Upper lobe of right lung (tissue), 1 donor: ENCODE data around the gene SPDYE3. TPM values are rescaled to one million over a fixed set of nuclear protein-coding genes. Genes with fewer than 3 reads are reported as not detected.
"Not testable (repeated sequence)": the region's sequence is repeated elsewhere in the genome, so short reads cannot be mapped to it uniquely, and the experiment has no call there.

Experiments
- ATAC-seq: fragments of 200-7000 bp; cut with Tn5 transposase; one replicate; pipeline ENCODE4 v1.9.1; 2020; ENCODE audit warnings: mild to moderate bottlenecking, moderate library complexity
- DNase-seq: peaks from one replicate; pipeline ENCODE4 v3.0.0-alpha.2; 2020
- H3K27ac ChIP-seq: fragments of 200-600 bp; one replicate; pipeline ENCODE4 v1.8.0; 2022
- H3K27me3 ChIP-seq: fragments of 200-600 bp; one replicate; pipeline ENCODE4 v1.8.0; 2022; ENCODE audit warnings: mild to moderate bottlenecking
- H3K36me3 ChIP-seq: fragments of 200-600 bp; one replicate; pipeline ENCODE4 v1.8.0; 2022
- H3K4me1 ChIP-seq: fragments of 200-600 bp; one replicate; pipeline ENCODE4 v1.8.0; 2022
- H3K4me3 ChIP-seq: fragments of 200-600 bp; one replicate; pipeline ENCODE4 v1.8.0; 2022; ENCODE audit warnings: mild to moderate bottlenecking
- H3K9me3 ChIP-seq: fragments of 200-600 bp; one replicate; pipeline ENCODE4 v1.8.0; 2022
- intact Hi-C: fragments of 100-400 bp; cut with DNase I; formaldehyde crosslinking; loops from one replicate; pipeline ENCODE4 v1.11.0; 2022
- total RNA-seq: library from RNA; stranded (reverse); fragmentation: NEBNext Ultra II Directional; extraction: Animal tissue kit (Norgen Biotek cat#: 25700); gene quantifications from one replicate; pipeline ENCODE4 v1.2.1, GENCODE V29; 2021
- TF ChIP-seq, protein P1 (sequence below): fragments of 200-600 bp; IDR thresholded peaks from one replicate; pipeline ENCODE4 v1.8.0; 2022; ENCODE audit warnings: antibody characterized with exemption
- donor health status: DM: no; HTN: yes; CAD: no; lungs with severe emphysema.

The SPDYE3 gene
- total RNA-seq, 1 donor from 2014 or later, result not detected

DNA sequence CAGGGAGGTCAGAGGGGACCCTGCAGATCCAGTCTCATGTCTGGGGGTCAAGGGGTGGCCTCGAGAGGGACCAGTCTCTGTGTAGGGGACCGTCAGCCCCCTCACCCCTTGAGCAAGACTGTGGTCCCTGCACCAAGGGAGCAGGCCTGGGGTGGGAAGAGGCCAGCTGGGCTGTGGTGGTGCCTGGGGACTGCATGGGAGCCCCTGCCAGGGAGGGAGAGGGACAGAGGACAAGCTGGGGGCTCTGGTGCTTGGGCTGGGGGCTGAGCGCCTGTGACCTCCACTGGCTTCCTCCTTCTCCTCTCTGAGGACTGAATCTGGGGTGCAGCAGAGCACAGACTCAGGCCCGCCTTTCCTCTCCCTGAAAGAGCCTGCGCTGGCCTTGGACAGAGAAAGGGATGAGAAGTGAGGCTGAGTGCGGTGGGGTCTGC, 49.6 kb downstream of the SPDYE3 start:
- Histone ChIP-seq H3K9me3 (no peaks in the 10 kb centered on the region), H3K36me3 (peaks cover 94% of the 10 kb centered on the region), H3K27ac (no peak overlapping the region), H3K27me3 (no peaks in the 10 kb centered on the region), H3K4me3 (no peak overlapping the region), H3K4me1 (no peaks in the 10 kb centered on the region)
- DNase-seq (no peak), ATAC-seq (no peak)
- TF ChIP-seq, protein P1, sequence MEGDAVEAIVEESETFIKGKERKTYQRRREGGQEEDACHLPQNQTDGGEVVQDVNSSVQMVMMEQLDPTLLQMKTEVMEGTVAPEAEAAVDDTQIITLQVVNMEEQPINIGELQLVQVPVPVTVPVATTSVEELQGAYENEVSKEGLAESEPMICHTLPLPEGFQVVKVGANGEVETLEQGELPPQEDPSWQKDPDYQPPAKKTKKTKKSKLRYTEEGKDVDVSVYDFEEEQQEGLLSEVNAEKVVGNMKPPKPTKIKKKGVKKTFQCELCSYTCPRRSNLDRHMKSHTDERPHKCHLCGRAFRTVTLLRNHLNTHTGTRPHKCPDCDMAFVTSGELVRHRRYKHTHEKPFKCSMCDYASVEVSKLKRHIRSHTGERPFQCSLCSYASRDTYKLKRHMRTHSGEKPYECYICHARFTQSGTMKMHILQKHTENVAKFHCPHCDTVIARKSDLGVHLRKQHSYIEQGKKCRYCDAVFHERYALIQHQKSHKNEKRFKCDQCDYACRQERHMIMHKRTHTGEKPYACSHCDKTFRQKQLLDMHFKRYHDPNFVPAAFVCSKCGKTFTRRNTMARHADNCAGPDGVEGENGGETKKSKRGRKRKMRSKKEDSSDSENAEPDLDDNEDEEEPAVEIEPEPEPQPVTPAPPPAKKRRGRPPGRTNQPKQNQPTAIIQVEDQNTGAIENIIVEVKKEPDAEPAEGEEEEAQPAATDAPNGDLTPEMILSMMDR, result no peak
- intact Hi-C loops, result no loop called here

DNA sequence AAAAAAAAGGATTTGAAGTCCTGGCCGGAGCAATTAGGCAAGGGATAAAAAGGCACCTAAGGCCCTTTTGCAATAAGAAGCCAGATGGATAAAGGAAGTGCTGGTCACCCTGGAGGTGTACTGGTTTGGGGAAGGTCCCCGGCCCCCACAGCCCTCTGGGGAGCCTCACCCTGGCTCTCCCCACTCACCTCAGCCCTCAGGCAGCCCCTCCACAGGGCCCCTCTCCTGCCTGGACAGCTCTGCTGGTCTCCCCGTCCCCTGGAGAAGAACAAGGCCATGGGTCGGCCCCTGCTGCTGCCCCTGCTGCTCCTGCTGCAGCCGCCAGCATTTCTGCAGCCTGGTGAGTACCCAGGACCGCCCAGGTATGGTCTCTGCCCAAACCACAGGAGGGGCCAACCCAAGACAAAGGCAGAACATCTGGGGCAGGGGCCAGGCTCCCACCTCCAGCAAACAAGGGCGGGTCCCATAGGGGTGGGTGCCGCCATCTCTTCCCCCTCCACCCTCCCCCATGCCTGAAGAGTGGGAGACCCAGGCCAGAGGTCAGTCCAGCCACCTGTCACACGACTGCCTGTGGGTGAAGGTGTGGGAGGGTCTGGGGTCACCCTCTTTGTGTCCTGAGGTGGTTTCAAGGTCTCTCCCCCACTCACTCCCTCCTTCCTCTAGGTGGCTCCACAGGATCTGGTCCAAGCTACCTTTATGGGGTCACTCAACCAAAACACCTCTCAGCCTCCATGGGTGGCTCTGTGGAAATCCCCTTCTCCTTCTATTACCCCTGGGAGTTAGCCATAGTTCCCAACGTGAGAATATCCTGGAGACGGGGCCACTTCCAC, 50.7 kb downstream of the SPDYE3 start, which contains the start of gene PILRB:
Gene PILRB (plus strand): TSS at position 91 of the 830 bp plus-strand sequence. CDS start 186 bp downstream, at position 277.
- no peaks in the 10 kb centered on the region for H3K27me3 ChIP-seq
- TF ChIP-seq, protein P1, result no peak
- peaks cover 96% of the 10 kb centered on the region for H3K36me3 ChIP-seq
- no peaks in the 10 kb centered on the region for H3K9me3 ChIP-seq
- H3K27ac ChIP-seq, result no peak within 1 kb of the TSS
- no peak for DNase-seq
- H3K4me1 ChIP-seq, result no peaks in the 10 kb centered on the region
- H3K4me3 ChIP-seq, result no peak within 1 kb of the TSS
- intact Hi-C loops, result no loop called here
- peak; percentile 30 for ATAC-seq

DNA sequence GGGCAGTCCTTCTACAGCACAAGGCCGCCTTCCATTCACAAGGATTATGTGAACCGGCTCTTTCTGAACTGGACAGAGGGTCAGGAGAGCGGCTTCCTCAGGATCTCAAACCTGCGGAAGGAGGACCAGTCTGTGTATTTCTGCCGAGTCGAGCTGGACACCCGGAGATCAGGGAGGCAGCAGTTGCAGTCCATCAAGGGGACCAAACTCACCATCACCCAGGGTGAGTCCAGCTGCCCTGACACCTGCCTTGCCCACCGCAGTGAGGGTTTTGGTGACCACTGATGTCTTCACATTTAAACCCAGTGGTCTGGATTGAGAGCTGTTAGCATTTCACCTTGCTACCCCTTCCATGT, 51.3 kb downstream of the SPDYE3 start:
- no peak overlapping the region for H3K4me3 ChIP-seq
- H3K4me1 ChIP-seq, result no peaks in the 10 kb centered on the region
- TF ChIP-seq, protein P1, result no peak
- no peaks in the 10 kb centered on the region for H3K9me3 ChIP-seq
- no peaks in the 10 kb centered on the region for H3K27me3 ChIP-seq
- peaks cover 92% of the 10 kb centered on the region for H3K36me3 ChIP-seq
- intact Hi-C loops, result no loop called here
- ATAC-seq, result no peak
- DNase-seq, result no peak
- H3K27ac ChIP-seq, result no peak overlapping the region

DNA sequence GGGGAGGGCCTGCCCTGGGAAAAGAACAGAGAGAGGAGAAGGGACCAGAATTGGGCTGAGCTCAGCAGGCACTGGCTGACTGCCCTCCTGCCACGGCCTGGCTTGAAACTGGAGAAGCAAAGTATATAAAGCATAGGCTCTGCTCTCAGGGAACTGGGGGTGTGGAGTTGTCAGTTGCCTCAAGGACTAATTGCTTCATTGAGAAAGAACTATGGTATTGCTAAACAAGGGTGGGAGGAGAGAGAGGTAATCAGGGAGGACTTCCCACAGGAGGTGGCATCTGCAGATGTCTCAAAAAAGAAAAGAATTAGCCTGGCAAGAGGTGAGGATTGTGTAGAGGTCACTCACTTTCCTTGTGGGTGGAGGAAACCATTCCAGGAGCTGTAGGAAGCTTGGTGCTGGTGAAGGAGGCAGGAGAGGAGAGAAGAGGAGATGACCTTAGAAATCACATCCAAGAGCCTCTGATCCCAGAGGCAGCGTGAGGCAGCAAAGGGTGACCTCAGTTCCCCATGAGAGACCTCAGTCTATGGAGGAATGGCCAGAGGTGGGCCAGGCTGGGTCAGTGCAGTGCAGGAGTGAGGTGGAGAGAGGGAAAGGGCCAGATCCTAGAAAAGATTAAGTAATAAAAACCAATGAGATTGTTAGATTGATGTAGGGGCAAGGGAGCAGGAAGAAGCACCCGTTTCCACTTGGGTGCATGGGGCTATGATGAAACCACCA, 52.8 kb downstream of the SPDYE3 start:
- peaks cover 81% of the 10 kb centered on the region for H3K36me3 ChIP-seq
- ATAC-seq (peak; percentile 22), DNase-seq (peak; percentile 16)
- no peaks in the 10 kb centered on the region for H3K27me3 ChIP-seq
- TF ChIP-seq, protein P1, result no peak
- H3K9me3 ChIP-seq, result no peaks in the 10 kb centered on the region
- no peak overlapping the region for H3K4me3 ChIP-seq
- no peak overlapping the region for H3K27ac ChIP-seq
- intact Hi-C loops, result no loop called here
- no peaks in the 10 kb centered on the region for H3K4me1 ChIP-seq

DNA sequence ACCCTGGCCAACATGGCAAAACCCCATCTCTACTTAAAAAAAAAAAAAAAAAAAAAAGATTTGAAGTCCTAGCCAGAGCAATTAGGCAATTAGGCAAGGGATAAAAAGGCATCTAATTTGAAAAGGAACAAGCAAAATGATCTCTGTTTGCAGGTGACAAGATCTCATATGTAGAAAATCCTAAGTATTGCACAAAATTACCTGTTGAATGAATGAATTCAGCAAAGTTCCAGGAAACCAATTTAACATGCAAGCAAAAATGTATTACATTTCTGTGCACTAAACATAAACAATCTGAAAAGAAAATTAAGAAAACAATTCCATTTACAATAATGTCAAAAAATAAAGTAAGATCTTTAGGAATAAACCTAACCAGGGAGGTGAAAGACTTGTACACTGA, 55.6 kb downstream of the SPDYE3 start:
- H3K27me3 ChIP-seq, result no peaks in the 10 kb centered on the region
- H3K4me3 ChIP-seq, result no peak overlapping the region
- peaks cover 4% of the 10 kb centered on the region for H3K4me1 ChIP-seq
- ATAC-seq, result no peak
- H3K36me3 ChIP-seq, result peaks cover 57% of the 10 kb centered on the region
- H3K9me3 ChIP-seq, result no peaks in the 10 kb centered on the region
- H3K27ac ChIP-seq, result no peak overlapping the region
- no peak for DNase-seq
- TF ChIP-seq, protein P1, result no peak
- intact Hi-C loops, result no loop called here

DNA sequence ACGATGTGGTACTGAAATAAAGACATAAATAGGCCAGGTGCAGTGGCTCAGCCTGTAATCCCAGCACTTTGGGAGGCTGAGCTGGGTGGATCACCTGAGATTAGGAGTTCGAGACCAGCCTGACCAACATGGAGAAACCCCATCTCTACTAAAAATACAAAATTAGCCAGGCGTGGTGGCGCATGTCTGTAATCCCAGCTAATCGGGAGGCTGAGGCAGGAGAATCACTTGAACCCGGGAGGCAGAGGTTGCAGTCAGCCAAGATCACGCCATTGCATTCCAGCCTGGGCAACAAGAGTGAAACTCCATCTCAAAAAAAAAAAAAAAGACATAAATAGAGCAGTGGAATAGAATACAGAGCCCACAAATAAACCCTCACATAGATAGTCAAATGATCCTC, 56.3 kb downstream of the SPDYE3 start:
- ATAC-seq, intact Hi-C loops, H3K27ac ChIP-seq, H3K27me3 ChIP-seq, H3K4me3 ChIP-seq, H3K9me3 ChIP-seq, H3K4me1 ChIP-seq, DNase-seq: not testable (repeated sequence)
- H3K36me3 ChIP-seq, result peaks cover 51% of the 10 kb centered on the region
